B cell (primary cell): ENCODE measurements around the gene CGNL1.

Source experiments
- CTCF ChIP-seq: fragments of 200-600 bp; IDR thresholded peaks from one replicate; pipeline ENCODE4 v1.8.0; 2022; ENCODE audit warnings: antibody characterized with exemption, mild to moderate bottlenecking
- EZH2 ChIP-seq: IDR thresholded peaks from 2 replicates; pipeline ENCODE4 v1.6.1; 2012; ENCODE audit warnings: borderline replicate concordance, low read depth, mild to moderate bottlenecking, moderate library complexity, low read length; ENCODE audit not compliant: insufficient read depth, poor library complexity, severe bottlenecking

GRCh38 chr15:57596301-57596855 lies 220.1 kb downstream of the CGNL1 start:
- TF ChIP-seq CTCF (no peak), EZH2 (no peak)
